AG04449 (cell line): Measurements from ENCODE around the gene FKBP2.
A peak's percentile ranks its signal among the peaks of the same experiment; 100 is the strongest.

Source experiments
- CTCF ChIA-PET: fragments of 350-600 bp; formaldehyde crosslinking; extraction: SDS; loops from one replicate; lab custom pipeline; 2021; ENCODE audit warnings: antibody characterized with exemption; lab: Yijun Ruan, JAX
- POLR2A ChIA-PET: fragments of 400-600, 350-600 bp; formaldehyde crosslinking; extraction: SDS; loops from one replicate; lab custom pipeline; 2020; ENCODE audit warnings: antibody characterized with exemption, inconsistent platforms; lab: Yijun Ruan, JAX
- DNase-seq: peaks from one replicate; pipeline ENCODE4 v3.0.0-alpha.2; 2010; ENCODE audit warnings: low read depth, low spot score
- H3K4me3 ChIP-seq: 2 replicates; pipeline ENCODE4 v1.5.1; 2011; ENCODE audit warnings: low read depth, mild to moderate bottlenecking, control low read depth, low read length
- CTCF ChIP-seq: IDR thresholded peaks from one replicate; pipeline ENCODE4 v1.5.1; 2011; ENCODE audit warnings: mild to moderate bottlenecking, moderate library complexity, low read length, control low read depth, inconsistent platforms; ENCODE audit not compliant: insufficient read depth; ENCODE audit errors: missing control alignments

FKBP2 gene

DNA sequence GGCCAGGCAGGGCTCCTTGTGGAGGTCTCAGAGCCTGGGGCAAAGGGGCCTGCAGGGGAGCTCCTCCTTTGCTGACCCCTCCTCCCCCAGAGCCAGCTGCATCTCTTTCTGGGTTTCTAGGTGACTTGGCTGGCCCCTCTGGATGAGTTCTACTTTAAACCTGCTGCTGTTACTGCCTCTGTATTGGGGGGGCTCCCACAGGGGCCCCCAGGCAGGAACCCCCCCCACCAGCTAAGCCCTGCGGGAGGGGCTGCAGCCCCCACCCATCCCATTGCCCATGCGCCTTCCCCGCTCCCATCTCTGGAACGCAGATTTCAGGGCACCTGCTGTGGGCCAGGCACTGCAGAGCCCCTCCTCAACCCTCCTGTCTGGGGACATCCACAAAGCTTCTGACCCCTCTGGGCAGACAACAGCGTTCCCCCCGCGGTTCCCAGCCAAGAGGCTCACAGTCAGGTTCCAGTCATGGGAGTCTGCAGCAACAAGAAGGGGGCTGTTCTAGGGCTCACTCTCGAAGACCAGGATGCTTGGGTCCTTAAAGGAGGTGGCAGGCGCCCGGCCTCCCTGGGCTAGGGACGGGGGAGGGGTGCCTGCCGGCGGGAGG is 9.6 kb downstream of the FKBP2 start:
- no peak for DNase-seq
- no peak for TF ChIP-seq CTCF
- POLR2A ChIA-PET: interaction anchor here (1.0 to 1.4 kb wide), 3 partner anchors 9 to 21 kb away, joined by 3 to 5 read pairs (median 3); partner anchors contain the start of gene FKBP2
- H3K4me3 ChIP-seq: peak overlapping the region; percentile 72
- CTCF ChIA-PET: interaction anchor here (0.6 to 10.8 kb wide), 26 partner anchors 7 to 108 kb away, joined by 3 to 224 read pairs (median 6); partner anchors contain the start of genes CATSPERZ, ESRRA, FERMT3 and FKBP2

DNA sequence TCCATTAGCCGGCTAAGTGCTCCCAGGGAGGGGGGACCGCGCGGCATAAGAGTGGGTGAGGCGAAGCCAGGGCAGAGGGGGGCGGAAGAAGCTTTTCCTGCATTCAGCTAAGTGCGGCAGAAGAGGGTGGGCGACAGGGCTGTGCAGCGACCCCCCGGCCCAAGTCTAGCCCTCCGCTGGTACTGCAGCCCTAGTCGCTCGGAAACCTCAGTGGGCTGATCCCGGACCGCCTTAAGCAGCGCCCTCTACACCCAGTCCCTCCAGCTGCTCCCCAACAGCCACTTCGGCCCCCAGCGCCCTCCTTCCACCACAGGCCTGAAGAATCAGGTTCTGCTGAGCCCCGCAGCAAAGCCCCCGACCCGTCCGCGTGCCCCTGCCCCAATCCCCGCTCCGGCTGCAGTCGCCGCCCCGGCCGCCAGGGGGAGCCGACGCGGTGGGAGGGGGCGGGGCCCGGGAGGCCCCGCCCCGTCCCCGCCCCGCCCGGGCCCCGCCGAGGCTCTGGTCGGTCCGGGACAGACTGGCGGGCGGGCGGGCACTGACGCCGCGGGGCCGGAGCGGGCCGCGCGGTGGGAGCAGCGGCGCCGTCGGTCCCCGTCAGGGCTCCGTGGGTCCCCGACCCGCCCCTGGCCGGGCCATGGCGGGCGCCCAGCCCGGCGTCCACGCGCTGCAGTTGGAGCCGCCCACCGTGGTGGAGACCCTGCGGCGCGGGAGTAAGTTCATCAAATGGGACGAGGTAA is 10.3 kb downstream of the FKBP2 start, which contains the start of gene PLCB3:
PLCB3 (plus strand) TSS at position 515 of the 737 bp plus-strand sequence; CDS start at position 635, 120 bp downstream.
- peak within 1 kb of the TSS; percentile 82 for H3K4me3 ChIP-seq
- POLR2A ChIA-PET: interaction anchor here (1.2 to 1.9 kb wide), 5 partner anchors 13 to 65 kb away, joined by 3 to 18 read pairs (median 5); partner anchors contain the start of gene STIP1
- DNase-seq: no peak
- peak; percentile 68 for TF ChIP-seq CTCF
- CTCF ChIA-PET: interaction anchor here (0.6 to 10.8 kb wide), 28 partner anchors 8 to 469 kb away, joined by 3 to 224 read pairs (median 6); partner anchors contain the start of genes CATSPERZ, ESRRA, FERMT3 and FKBP2

GRCh38 chr11:64251753-64252002 is 10.8 kb downstream of the FKBP2 start:
- no peak for TF ChIP-seq CTCF
- peak overlapping the region; percentile 82 for H3K4me3 ChIP-seq
- ChIA-PET CTCF (interaction anchor here (0.7 to 10.8 kb wide), 23 partner anchors 9 to 468 kb away, joined by 3 to 224 read pairs (median 7); partner anchors contain the start of genes CATSPERZ, ESRRA, FERMT3 and FKBP2), POLR2A (interaction anchor here (1.2 to 1.9 kb wide), 7 partner anchors 10 to 66 kb away, joined by 3 to 18 read pairs (median 5); partner anchors contain the start of genes FKBP2 and STIP1)
- no peak for DNase-seq

GRCh38 chr11:64252003-64252872 is 11.3 kb downstream of the FKBP2 start:
- peak overlapping the region; percentile 82 for H3K4me3 ChIP-seq
- CTCF ChIA-PET: interaction anchor here (0.7 to 10.8 kb wide), 20 partner anchors 9 to 468 kb away, joined by 3 to 224 read pairs (median 8); partner anchors contain the start of genes CATSPERZ, ESRRA, FERMT3 and FKBP2
- TF ChIP-seq CTCF: peak; percentile 44
- no peak for DNase-seq
- POLR2A ChIA-PET: interaction anchor here (0.7 to 1.9 kb wide), 10 partner anchors 9 to 66 kb away, joined by 3 to 18 read pairs (median 5); partner anchors contain the start of genes FKBP2 and STIP1

DNA sequence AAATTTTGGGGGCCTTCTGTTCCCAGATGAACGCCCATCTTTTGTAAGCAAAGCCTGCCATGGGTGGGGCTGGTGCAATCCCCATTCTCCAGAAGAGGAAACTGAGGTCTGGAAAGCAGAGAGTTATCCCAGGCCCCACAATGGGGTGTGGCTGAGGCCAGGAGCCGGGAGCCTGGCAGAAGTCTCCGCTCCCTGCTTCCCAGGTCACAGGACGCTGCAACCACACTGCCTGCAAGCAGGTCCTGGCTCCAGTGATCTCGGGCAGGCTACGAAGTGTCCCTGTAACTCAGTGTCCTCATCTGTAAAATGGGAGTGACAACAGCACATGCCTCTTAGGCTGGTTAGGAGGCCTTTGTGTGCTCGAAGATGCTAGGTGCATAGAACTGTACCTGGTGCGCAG is 12.1 kb downstream of the FKBP2 start:
- POLR2A ChIA-PET: interaction anchor here (1.1 to 1.9 kb wide), 5 partner anchors 9 to 49 kb away, joined by 3 to 18 read pairs (median 13); partner anchors contain the start of gene FKBP2
- TF ChIP-seq CTCF: no peak
- DNase-seq: no peak
- peak overlapping the region; percentile 82 for H3K4me3 ChIP-seq
- CTCF ChIA-PET: interaction anchor here (1.2 to 10.8 kb wide), 8 partner anchors 8 to 65 kb away, joined by 3 to 224 read pairs (median 12); partner anchors contain the start of genes FERMT3 and PRDX5
